Suprapubic skin (tissue), 4 donors: ENCODE results near the gene SH2D6. TPM values are rescaled to one million over a fixed set of nuclear protein-coding genes. Genes with fewer than 3 reads are reported as not detected.
"Not testable (repeated sequence)": the region's sequence is repeated elsewhere in the genome, so short reads cannot be mapped to it uniquely, and the experiment has no call there.

Source experiments
- DNase-seq, 2 donors: peaks; one replicate each; pipeline ENCODE4 v3.0.0-alpha.2; 2019; ENCODE audit warnings: low spot score in 2 of 2
- H3K27ac ChIP-seq: fragments of 200-600 bp; sonication (generic); one replicate; pipeline ENCODE4 v1.5.1; 2019
- H3K27me3 ChIP-seq: fragments of 200-600 bp; sonication (generic); one replicate; pipeline ENCODE4 v1.5.1; 2019
- H3K36me3 ChIP-seq: fragments of 200-600 bp; sonication (generic); one replicate; pipeline ENCODE4 v1.5.1; 2019
- H3K4me1 ChIP-seq: fragments of 200-600 bp; sonication (generic); one replicate; pipeline ENCODE4 v1.5.1; 2019
- H3K4me3 ChIP-seq: fragments of 200-600 bp; sonication (generic); one replicate; pipeline ENCODE4 v1.5.1; 2019; ENCODE audit warnings: mild to moderate bottlenecking
- H3K9me3 ChIP-seq: fragments of 200-600 bp; sonication (generic); one replicate; pipeline ENCODE4 v1.5.1; 2019
- EP300 ChIP-seq: sonication (generic); formaldehyde crosslinking; IDR thresholded peaks from one replicate; pipeline ENCODE4 v1.6.1; 2017; ENCODE audit warnings: antibody characterized with exemption
- POLR2A ChIP-seq, 2 donors: fragments of 450-650 bp; IDR thresholded peaks; one replicate each; pipeline ENCODE4 v1.6.1; 2017; ENCODE audit warnings: antibody characterized with exemption in 2 of 2, mild to moderate bottlenecking in 2 of 2, moderate library complexity in 2 of 2
- POLR2AphosphoS5 ChIP-seq, 3 donors: sonication (generic); formaldehyde crosslinking; IDR thresholded peaks; one replicate each; pipeline ENCODE4 v1.6.1; 2017; ENCODE audit warnings: antibody characterized with exemption in 3 of 3
- WGBS: methylation state at CpG from one replicate; pipeline ENCODE4 v1.1.5; 2018; 5-methylcytosine and 5-hydroxymethylcytosine counted together
- total RNA-seq, 4 donors: library from RNA; depleted of rRNA; stranded (reverse); fragments of >200 nt; gene quantifications; one replicate each; pipeline ENCODE4 v1.1.0, GENCODE V29; 2016
- TF ChIP-seq, protein P1 (sequence below), 2 donors: fragments of 200-600 bp in 1 of 2; fragments of 450-650 bp in 1 of 2; sonication (generic) in 1 of 2; IDR thresholded peaks; one replicate each; pipeline ENCODE4 v1.5.1; 2016 to 2019; ENCODE audit warnings: antibody characterized with exemption in 2 of 2, mild to moderate bottlenecking in 1 of 2, moderate library complexity in 1 of 2

Gene SH2D6
- total RNA-seq, 4 donors from 2014 or later, result not detected

DNA sequence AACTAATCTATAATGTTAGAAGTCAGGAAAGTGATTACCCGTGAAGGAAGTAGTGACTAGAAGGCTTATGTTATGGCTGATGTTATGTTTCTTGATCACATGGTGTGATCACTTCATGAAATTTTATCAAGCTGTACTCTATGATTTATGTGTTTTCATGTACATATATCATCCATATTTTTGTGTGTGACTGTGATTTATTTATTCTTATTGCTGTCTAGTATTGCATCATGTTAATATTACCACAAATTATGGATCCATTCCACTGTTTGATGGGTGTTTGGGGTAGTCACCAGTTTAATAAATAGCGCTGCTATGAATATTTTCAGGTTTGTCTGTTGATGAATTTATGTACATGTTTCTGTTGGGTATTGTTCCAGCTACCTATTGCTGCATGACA is 59.4 kb downstream of the SH2D6 start:
- 70% methylated on average over 2 of the region's 2 CpGs for WGBS

DNA sequence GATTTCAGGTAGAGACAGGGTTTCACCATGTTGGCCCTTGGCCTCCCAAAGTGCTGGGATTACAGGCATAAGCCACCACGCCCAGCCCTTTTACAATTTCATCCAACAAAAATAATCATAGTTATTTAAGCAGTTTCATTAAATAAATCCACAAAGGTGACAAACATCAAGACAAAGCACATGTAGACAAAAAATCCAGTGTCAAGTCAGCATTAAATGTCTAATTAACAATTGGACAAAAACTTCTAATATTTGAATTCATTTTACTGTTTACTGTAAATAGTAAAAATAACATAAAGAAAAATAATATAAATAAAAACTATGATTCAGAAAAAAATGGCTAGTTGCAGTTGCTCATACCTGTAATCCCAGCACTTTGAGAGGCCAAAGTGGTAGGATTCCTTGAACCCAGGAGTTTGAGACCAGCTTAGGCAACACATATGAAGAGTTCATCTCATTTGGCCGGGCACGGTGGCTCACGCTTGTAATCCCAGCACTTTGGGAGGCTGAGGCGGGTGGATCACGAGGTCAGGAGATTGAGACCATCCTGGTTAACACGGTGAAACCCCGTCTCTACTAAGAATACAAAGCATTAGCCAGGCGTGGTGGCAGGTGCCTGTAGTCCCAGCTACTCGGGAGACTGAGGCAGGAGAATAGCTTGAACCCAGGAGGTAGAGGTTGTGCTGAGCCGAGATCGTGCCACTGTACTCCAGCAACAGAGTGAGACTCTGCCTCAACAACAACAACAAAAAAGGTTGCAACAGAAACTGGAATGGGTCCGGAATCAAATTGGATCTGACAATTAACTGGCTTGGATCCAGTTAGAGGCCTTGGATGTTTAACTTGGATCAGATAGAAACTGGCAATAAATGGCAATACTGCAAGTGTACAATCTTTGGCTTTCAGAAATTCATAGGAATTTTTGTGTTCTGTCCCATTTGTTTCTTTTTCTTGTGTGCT is 63.6 kb downstream of the SH2D6 start:
- H3K27ac ChIP-seq, result no peak overlapping the region
- H3K4me3 ChIP-seq, result no peak overlapping the region
- no peaks in the 10 kb centered on the region for H3K36me3 ChIP-seq
- no peaks in the 10 kb centered on the region for H3K27me3 ChIP-seq
- WGBS, result 81% methylated on average over 13 of the region's 13 CpGs
- H3K4me1 ChIP-seq, result peaks cover 2% of the 10 kb centered on the region
- no peak for DNase-seq
- no peak for TF ChIP-seq POLR2AphosphoS5 (IDR thresholded peaks at IDR 0.05)
- TF ChIP-seq EP300, result no peak
- TF ChIP-seq, protein P1, sequence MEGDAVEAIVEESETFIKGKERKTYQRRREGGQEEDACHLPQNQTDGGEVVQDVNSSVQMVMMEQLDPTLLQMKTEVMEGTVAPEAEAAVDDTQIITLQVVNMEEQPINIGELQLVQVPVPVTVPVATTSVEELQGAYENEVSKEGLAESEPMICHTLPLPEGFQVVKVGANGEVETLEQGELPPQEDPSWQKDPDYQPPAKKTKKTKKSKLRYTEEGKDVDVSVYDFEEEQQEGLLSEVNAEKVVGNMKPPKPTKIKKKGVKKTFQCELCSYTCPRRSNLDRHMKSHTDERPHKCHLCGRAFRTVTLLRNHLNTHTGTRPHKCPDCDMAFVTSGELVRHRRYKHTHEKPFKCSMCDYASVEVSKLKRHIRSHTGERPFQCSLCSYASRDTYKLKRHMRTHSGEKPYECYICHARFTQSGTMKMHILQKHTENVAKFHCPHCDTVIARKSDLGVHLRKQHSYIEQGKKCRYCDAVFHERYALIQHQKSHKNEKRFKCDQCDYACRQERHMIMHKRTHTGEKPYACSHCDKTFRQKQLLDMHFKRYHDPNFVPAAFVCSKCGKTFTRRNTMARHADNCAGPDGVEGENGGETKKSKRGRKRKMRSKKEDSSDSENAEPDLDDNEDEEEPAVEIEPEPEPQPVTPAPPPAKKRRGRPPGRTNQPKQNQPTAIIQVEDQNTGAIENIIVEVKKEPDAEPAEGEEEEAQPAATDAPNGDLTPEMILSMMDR (IDR thresholded peaks at IDR 0.05), result no peak
- no peak for TF ChIP-seq POLR2A (IDR thresholded peaks at IDR 0.05)
- H3K9me3 ChIP-seq, result no peaks in the 10 kb centered on the region

More for the DNA sequence above, 59.4 kb downstream of the SH2D6 start:
- Histone ChIP-seq H3K9me3 (no peaks in the 10 kb centered on the region), H3K4me3 (no peak overlapping the region), H3K36me3 (no peaks in the 10 kb centered on the region), H3K4me1 (peaks cover 11% of the 10 kb centered on the region), H3K27ac (no peak overlapping the region), H3K27me3 (no peaks in the 10 kb centered on the region)
- TF ChIP-seq POLR2AphosphoS5 (IDR thresholded peaks at IDR 0.05), result no peak
- TF ChIP-seq EP300, result no peak
- no peak for TF ChIP-seq POLR2A (IDR thresholded peaks at IDR 0.05)
- TF ChIP-seq, protein P1 (IDR thresholded peaks at IDR 0.05), result no peak
- no peak for DNase-seq

DNA sequence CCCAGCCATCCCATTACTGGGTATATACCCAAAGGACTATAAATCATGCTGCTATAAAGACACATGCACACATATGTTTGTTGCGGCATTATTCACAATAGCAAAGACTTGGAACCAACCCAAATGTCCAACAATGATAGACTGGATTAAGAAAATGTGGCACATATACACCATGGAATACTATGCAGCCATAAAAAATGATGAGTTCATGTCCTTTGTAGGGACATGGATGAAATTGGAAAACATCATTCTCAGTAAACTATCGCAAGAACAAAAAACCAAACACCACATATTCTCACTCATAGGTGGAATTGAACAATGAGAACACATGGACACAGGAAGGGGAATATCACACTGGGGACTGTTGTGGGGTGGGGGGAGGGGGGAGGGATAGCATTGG is 66.1 kb downstream of the SH2D6 start:
- not testable (repeated sequence) for H3K4me3 ChIP-seq, H3K4me1 ChIP-seq, H3K27ac ChIP-seq, DNase-seq, H3K9me3 ChIP-seq, H3K36me3 ChIP-seq, H3K27me3 ChIP-seq
- no CpG with 5 or more reads among the region's 2 CpGs for WGBS

DNA sequence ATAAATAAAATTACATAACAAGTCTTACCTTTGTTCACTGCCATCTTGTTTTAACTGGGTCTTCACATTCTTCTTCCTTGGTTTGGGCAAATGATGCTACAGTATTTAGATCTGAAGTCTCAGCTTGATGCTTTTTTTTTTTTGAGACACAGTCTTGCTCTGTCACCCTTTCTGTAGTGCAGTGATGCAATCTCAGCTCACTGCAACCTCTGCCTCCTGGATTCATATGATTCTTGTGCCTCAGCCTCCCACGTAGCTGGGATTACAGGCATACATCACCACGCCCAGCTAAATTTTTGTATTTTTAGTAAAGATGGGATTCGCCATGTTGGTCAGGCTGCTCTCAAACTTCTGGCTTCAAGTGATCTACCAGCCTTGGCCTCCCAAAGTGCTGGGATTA is 67.3 kb downstream of the SH2D6 start:
- Histone ChIP-seq H3K4me1 (peaks cover 2% of the 10 kb centered on the region), H3K9me3 (no peaks in the 10 kb centered on the region), H3K4me3 (no peak overlapping the region), H3K36me3 (no peaks in the 10 kb centered on the region), H3K27me3 (no peaks in the 10 kb centered on the region), H3K27ac (no peak overlapping the region)
- TF ChIP-seq, protein P1 (IDR thresholded peaks at IDR 0.05), result no peak
- TF ChIP-seq POLR2AphosphoS5 (IDR thresholded peaks at IDR 0.05) (no peak), EP300 (no peak), POLR2A (IDR thresholded peaks at IDR 0.05) (no peak)
- DNase-seq, result no peak
- 94% methylated on average over 3 of the region's 3 CpGs for WGBS

Other genes with a start within 250 kb of the SH2D6 start
- 100 to 1,000 TPM in 1 of 4 donors, 10 to 100 TPM in 3; 62.5 to 118 (median 72.0) TPM for gene TGOLN2, start 90.7 kb upstream of the SH2D6 start, total RNA-seq
- gene RETSAT, start 64.2 kb upstream of the SH2D6 start, total RNA-seq, result 100 to 1,000 TPM in 3 of 4 donors, 10 to 100 TPM in 1; 92.4 to 126 (median 117) TPM
- 10 to 100 TPM; 24.4 to 41.8 (median 30.0) TPM for gene ELMOD3, start 63.9 kb upstream of the SH2D6 start, total RNA-seq
- 100 to 1,000 TPM; 139 to 212 (median 172) TPM for gene CAPG, start 8.3 kb upstream of the SH2D6 start, total RNA-seq
- 100 to 1,000 TPM; 153 to 234 (median 167) TPM for gene MAT2A, start 120.5 kb downstream of the SH2D6 start, total RNA-seq
- 10 to 100 TPM; 23.2 to 38.9 (median 27.7) TPM for gene GGCX, start 142.8 kb downstream of the SH2D6 start, total RNA-seq
- 100 to 1,000 TPM in 1 of 4 donors, 10 to 100 TPM in 3; 85.5 to 123 (median 96.0) TPM for gene VAMP8, start 158.9 kb downstream of the SH2D6 start, total RNA-seq
- 10 to 100 TPM in 2 of 4 donors, 1 to 10 TPM in 2; 7.9 to 24.1 (median 14.0) TPM for gene VAMP5, start 165.7 kb downstream of the SH2D6 start, total RNA-seq
- 100 to 1,000 TPM in 3 of 4 donors, 10 to 100 TPM in 1; 89.9 to 127 (median 110) TPM for gene RNF181, start 177.0 kb downstream of the SH2D6 start, total RNA-seq
- 10 to 100 TPM; 13.1 to 15.0 (median 14.1) TPM for gene TMEM150A, start 184.0 kb downstream of the SH2D6 start, total RNA-seq
- 10 to 100 TPM; 15.8 to 28.1 (median 18.3) TPM for gene C2orf68, start 193.4 kb downstream of the SH2D6 start, total RNA-seq
- 10 to 100 TPM; 38.2 to 44.0 (median 40.4) TPM for gene USP39, start 197.5 kb downstream of the SH2D6 start, total RNA-seq
- gene SFTPB, start 249.5 kb downstream of the SH2D6 start, total RNA-seq, result not detected